Tibial nerve (tissue), 4 donors: ENCODE results near the gene FST. TPM values are rescaled to one million over a fixed set of nuclear protein-coding genes. Genes with fewer than 3 reads are reported as not detected.

Experiments used
- DNase-seq, 2 donors: peaks; one replicate each; pipeline ENCODE4 v3.0.0-alpha.2; 2019; ENCODE audit warnings: low spot score in 2 of 2
- H3K27ac ChIP-seq, 4 donors: fragments of 200-600 bp; sonication (generic) in 3 of 4; one replicate each; pipeline ENCODE4 v1.5.1; 2017 to 2019; ENCODE audit warnings: mild to moderate bottlenecking in 1 of 4
- H3K27me3 ChIP-seq, 2 donors: fragments of 200-600 bp; sonication (generic) in 1 of 2; one replicate each; pipeline versions ENCODE4 v1.5.1 to v1.6.0; 2017 to 2019
- H3K36me3 ChIP-seq, 3 donors: fragments of 200-600 bp; sonication (generic); one replicate each; pipeline ENCODE4 v1.5.1; 2018 to 2019
- H3K4me1 ChIP-seq, 4 donors: fragments of 200-600 bp; sonication (generic) in 3 of 4; one replicate each; pipeline ENCODE4 v1.5.1; 2017 to 2019
- H3K4me3 ChIP-seq, 4 donors: fragments of 200-600 bp; sonication (generic) in 3 of 4; one replicate each; pipeline ENCODE4 v1.5.1; 2017 to 2019; ENCODE audit warnings: mild to moderate bottlenecking in 1 of 4, moderate library complexity in 1 of 4
- H3K9me3 ChIP-seq, 4 donors: fragments of 200-600 bp; sonication (generic) in 3 of 4; one replicate each; pipeline ENCODE4 v1.5.1; 2017 to 2019
- CTCF ChIP-seq, 5 experiments: fragments of 200-600 bp in 3 of 5; fragments of 450-650 bp in 2 of 5; sonication (generic) in 3 of 5; IDR thresholded peaks; one replicate each; pipeline ENCODE4 v1.5.1; 2016 to 2019; ENCODE audit warnings: antibody characterized with exemption in 5 of 5, mild to moderate bottlenecking in 3 of 5, moderate library complexity in 2 of 5
- EP300 ChIP-seq, 2 donors: sonication (generic); formaldehyde crosslinking; IDR thresholded peaks; one replicate each; pipeline ENCODE4 v1.6.1; 2017; ENCODE audit warnings: antibody characterized with exemption in 2 of 2, mild to moderate bottlenecking in 1 of 2
- POLR2A ChIP-seq, 2 donors: fragments of 450-650 bp; IDR thresholded peaks; one replicate each; pipeline ENCODE4 v1.6.1; 2017; ENCODE audit warnings: antibody characterized with exemption in 2 of 2, mild to moderate bottlenecking in 2 of 2, moderate library complexity in 2 of 2
- WGBS, 2 donors: methylation state at CpG; one replicate each; pipeline ENCODE4 v1.1.5; 2018; 5-methylcytosine and 5-hydroxymethylcytosine counted together
- total RNA-seq, 4 donors: library from RNA; depleted of rRNA; stranded (reverse); fragments of >200 nt; gene quantifications; one replicate each; pipeline ENCODE4 v1.1.0, GENCODE V29; 2016

FST gene
- total RNA-seq, 4 donors from 2014 or later, result 1.8 to 27.3 (median 12.9) TPM

- Histone ChIP-seq H3K4me3 (peak overlapping the region; percentile 28 to 88 (median 72)), H3K27me3 (no peaks in the 10 kb centered on the region), H3K4me1 (peaks cover 0 to 41% (median 4%) of the 10 kb centered on the region in 4 donors), H3K9me3 (no peaks in the 10 kb centered on the region), H3K27ac (peak overlapping the region in 3 of 4 donors; percentile 61 to 80 (median 77)), H3K36me3 (no peaks in the 10 kb centered on the region)
- peak; percentile 44 to 51 for DNase-seq
- WGBS, 2 donors, result 1% methylated on average over 36 of the region's 36 CpGs
- TF ChIP-seq EP300 (IDR thresholded peaks at IDR 0.05) (peak in 1 of 2 donors; percentile 71), POLR2A (IDR thresholded peaks at IDR 0.05) (no peak), CTCF (IDR thresholded peaks at IDR 0.05) (peak in 4 of 5 experiments; percentile 18 to 63 (median 46))
Observed at GRCh38 chr5:53481887-53482716, 1.7 kb downstream of the FST start.

- no peak for DNase-seq
- peak overlapping the region in 2 of 4 donors; percentile 77 to 80 for H3K27ac ChIP-seq
- WGBS, 2 donors, result 41 to 42% methylated on average over 34 of the region's 35 CpGs
Observed at GRCh38 chr5:53482717-53483638, 2.5 kb downstream of the FST start.

GRCh38 chr5:53487436-53487835, 7.0 kb downstream of the FST start:
- Histone ChIP-seq H3K27ac (no peak overlapping the region), H3K9me3 (no peaks in the 10 kb centered on the region), H3K4me3 (no peak overlapping the region), H3K27me3 (no peaks in the 10 kb centered on the region), H3K36me3 (no peaks in the 10 kb centered on the region), H3K4me1 (peaks cover 0 to 9% (median 0%) of the 10 kb centered on the region in 4 donors)
- TF ChIP-seq POLR2A (IDR thresholded peaks at IDR 0.05), result no peak
- TF ChIP-seq EP300 (IDR thresholded peaks at IDR 0.05), result no peak
- no peak for TF ChIP-seq CTCF (IDR thresholded peaks at IDR 0.05)
- DNase-seq, result no peak
- WGBS, 2 donors, result 100% methylated on average over 1 of the region's 1 CpG

More at GRCh38 chr5:53482717-53483638, 2.5 kb downstream of the FST start:
- Histone ChIP-seq H3K27me3 (no peaks in the 10 kb centered on the region), H3K4me1 (peaks cover 0 to 34% (median 4%) of the 10 kb centered on the region in 4 donors), H3K4me3 (peak overlapping the region; percentile 28 to 88 (median 72)), H3K36me3 (no peaks in the 10 kb centered on the region), H3K9me3 (no peaks in the 10 kb centered on the region)
- no peak for TF ChIP-seq CTCF (IDR thresholded peaks at IDR 0.05)
- no peak for TF ChIP-seq EP300 (IDR thresholded peaks at IDR 0.05)
- no peak for TF ChIP-seq POLR2A (IDR thresholded peaks at IDR 0.05)

GRCh38 chr5:53488195-53488722, 7.8 kb downstream of the FST start:
- DNase-seq, result no peak
- H3K27ac ChIP-seq, result no peak overlapping the region
- TF ChIP-seq EP300 (IDR thresholded peaks at IDR 0.05) (no peak), POLR2A (IDR thresholded peaks at IDR 0.05) (no peak), CTCF (IDR thresholded peaks at IDR 0.05) (no peak)
- H3K4me3 ChIP-seq, result no peak overlapping the region
- 52 to 56% methylated on average over 8 of the region's 8 CpGs for WGBS, 2 donors
- no peaks in the 10 kb centered on the region for H3K36me3 ChIP-seq
- peaks cover 0 to 1% (median 0%) of the 10 kb centered on the region in 4 donors for H3K4me1 ChIP-seq
- H3K27me3 ChIP-seq, result no peaks in the 10 kb centered on the region
- no peaks in the 10 kb centered on the region for H3K9me3 ChIP-seq
